Measurements from ENCODE around the gene CD151.

The CD151 gene

DNA sequence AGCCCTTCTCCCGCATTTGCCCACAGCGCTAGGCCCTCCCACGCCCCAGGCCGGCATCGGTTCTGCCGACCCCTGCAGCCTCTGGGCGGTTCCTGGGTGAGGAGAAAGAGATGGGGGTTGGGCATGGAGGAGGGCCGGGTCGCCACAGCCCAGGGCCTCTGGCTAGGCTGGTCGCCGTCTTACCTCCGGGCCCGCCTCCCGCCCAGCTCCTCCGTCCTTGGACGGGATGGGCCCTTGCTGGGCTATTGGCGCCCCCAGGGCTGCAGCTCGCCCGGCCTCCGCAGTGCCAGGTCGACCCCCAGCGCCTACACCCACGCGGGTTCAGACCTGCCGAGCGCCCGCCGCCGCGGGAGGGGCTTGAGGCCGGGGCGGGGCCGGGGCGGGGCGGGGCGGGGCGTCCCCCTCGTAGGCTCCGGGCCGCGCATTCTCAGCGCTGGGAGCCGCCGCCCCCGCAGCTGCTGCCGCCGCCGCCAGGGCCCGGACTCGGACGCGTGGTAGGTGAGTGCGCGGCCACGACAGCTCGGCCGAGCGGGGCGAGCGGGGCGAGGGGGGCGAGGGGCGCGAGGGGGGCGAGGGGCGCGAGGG lies at the start of gene CD151:
TSS of gene CD151 (plus strand) at position 424 of the 585 bp plus-strand sequence. CDS start 3,118 bp downstream, outside the sequence.
- peak in 1 of 2 donors; percentile 28 for DNase-seq (ENCODE audit: low read depth in 2 of 2)

- no peak for DNase-seq (ENCODE audit: low read depth in 2 of 2)
These were observed 49.2 kb upstream of the CD151 start for GRCh38 chr11:783581-784015.

DNA sequence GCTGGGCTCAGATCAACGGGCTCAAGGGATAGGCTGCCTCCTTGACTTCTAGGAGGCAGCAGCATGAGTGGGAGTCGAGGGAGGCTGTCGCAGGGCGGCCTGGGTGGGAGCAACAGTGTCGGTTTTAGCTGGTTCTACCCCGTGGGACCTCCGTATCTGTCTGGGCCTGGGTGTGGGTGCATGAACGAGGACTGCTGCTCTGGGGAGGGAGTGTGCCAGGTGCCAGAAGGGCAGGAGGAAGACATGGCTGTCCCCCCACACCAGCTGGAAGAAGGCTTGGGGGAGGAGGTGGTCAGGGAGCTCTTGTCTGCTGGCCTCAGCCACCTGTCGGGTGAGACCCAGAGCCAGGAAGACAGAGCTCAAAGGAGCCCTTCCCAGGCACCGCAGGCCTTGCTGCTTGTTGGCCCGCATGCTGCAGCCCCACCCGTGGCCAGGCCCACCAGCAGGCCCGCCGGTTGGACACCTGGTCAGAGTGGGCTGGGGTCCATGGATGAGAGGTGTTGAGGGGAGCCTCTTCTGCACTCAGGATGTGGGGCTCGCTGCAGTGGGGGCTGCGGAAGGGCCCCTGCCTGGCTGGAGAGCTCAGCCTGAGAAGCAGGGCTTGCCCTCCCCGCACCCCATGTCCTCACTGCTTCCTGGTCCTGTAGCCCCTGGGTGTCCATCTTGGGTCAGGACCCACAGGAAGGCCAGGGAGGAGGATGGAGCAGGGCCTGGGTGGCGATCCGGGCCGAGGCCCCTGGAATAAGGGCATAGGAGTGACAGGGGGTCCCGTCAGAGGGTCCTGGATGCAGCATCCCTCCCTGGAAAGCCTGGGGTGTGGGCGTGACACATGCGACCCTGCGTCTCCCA lies 46.3 kb upstream of the CD151 start:
- no peak for DNase-seq (ENCODE audit: low read depth in 2 of 2)

DNA sequence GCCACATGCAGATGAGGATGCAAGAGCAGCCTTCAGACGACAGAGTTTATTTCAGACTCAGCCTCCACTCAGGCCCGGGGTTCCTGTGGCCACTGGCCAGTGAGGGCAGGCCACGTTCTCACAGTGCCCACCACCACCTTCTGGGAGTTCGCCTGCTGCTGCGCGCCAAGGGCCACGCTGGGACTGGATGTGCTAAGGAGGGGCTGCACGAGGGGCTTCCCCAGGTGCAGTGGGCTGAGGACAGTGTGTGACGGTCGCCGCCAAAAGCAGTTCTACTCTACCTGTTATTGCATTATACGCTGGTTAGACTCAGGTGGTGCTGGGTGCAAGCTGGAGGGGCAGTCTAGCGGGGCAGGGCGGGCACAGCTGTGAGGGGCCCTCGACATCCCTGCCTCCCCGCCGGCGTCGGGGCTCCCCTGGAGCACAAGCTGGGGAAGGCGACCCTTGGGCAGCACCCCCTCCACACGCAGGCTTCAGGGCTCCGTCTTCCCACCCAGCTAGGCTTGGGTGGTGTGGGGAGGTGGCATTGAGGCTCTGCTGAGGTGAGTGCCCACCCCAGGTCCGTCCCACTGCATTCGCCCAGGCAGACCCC lies 45.6 kb upstream of the CD151 start:
- DNase-seq (ENCODE audit: low read depth in 2 of 2): no peak

DNA sequence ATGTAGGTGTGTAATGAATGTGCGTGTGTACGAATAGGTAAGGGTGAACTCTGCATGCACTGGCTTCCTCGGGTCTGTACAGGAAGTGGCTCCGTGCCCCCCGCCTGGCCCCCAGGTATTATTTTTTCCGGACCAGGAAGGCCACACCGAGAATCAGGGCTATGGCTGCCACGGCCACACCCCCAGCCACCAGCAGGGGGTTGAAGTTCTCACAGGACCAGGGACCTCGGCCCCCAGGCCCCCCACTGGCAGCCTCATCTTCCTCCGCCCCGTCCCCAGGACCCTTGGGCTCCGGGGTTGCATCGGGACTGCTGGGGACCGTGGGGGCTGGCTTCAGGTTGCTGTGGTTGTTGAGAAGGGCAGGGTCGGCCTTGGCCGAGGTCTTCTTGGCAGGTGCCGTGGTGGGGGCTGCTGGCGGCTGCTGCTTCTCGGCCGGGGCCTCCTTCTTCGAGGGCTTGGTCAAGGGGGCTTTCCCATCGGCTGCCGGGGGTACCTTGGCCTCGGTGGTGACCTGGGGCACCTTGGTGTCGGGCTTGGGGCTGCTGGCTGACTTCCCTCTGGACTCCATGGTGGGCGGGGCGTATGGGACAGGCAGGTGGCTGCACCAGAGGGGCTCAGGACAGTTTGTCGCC lies 44.6 kb upstream of the CD151 start:
- DNase-seq (ENCODE audit: low read depth in 2 of 2): no peak

- DNase-seq (ENCODE audit: low read depth in 2 of 2): no peak
These were observed 43.5 kb upstream of the CD151 start for GRCh38 chr11:788953-789940.

- DNase-seq (ENCODE audit: low read depth in 2 of 2): no peak
These were observed 42.8 kb upstream of the CD151 start, which contains the start of gene CEND1 for GRCh38 chr11:789943-790342. TSS of gene CEND1 (minus strand) at chr11:790090. CDS start at chr11:788576, 1,514 bp downstream.

DNA sequence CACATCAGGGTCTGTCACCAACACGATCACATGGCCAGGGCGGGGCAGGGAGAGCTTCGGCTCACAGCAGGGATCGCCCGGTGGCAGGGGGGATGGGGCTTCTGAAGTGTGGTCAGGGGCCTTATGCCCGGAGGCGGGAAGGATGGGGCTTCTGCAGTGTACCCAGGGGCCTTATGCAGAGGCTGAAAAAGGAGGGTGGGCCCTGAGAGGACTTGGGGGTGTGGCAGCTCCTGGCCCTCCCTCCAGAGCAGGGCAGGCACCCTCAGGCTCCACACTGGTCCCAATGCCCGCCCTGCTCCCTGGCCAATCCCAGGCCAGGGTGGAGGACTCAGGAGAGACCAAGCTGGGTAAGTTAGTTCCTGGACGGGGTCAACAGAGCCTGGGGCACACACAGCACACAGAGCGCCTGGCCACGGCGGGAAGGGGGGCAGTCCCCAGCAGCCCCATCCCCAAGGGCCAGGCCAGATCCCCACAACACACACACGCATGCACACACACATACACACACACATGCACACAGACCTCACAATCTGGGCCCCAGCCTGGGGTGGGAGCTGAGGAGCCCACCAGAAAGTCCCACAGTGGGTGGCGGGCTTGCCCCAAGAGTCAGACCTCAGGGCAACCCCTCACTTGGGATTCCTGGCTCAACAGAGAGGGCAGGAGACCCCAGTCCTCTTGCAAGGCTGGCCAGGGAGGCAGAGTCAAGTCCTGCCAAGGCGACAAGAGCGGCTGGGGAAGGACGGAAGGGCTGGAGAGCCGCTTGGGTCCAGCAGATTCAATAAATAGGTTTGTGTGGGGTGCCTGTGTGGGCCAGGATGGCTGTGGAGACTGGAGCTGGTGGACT lies 41.8 kb upstream of the CD151 start:
- no peak for DNase-seq (ENCODE audit: low read depth in 2 of 2)

DNA sequence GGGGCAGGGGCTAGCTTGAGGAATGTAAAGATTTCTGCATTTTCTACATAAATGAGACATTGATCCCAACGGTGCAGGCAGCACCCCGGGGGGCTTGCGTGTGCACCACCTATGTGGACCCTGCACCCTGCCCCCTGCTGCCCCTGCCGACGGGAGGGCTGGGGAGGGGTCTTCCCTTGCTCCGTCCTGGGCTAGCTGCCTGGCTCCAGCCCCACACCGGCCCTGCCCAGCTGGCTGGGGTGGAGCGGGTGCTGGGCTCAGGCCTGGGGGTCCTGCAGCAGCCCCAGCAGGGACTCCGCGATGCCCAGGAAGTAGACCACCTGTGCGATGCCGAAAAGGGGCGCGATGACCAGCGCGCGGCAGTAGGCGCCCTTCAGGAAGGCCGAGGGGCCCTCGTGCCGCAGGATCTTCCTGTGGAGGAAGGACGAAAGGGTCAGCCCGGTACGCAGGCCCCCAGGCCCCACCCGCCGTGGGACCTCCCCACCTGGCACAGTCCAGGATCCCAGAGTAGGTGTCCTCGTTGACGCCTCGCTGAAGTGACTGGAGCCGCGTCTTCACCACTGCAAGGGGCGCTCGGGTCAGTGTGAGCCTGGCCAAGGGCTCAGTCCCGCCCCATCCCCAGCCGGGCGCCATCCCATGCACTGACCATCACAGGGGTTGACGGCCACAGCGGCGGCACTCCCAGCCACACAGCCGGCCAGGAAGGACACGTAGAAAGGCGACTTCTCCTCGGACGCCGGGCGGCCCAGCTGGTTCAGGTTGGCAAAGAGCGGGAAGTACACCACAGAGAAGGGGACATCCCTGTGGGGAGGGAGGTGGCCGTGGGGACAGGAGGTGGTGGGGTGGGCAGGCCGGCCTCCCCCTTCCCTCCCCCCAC lies 40.9 kb upstream of the CD151 start:
- DNase-seq (ENCODE audit: low read depth in 2 of 2): no peak

DNA sequence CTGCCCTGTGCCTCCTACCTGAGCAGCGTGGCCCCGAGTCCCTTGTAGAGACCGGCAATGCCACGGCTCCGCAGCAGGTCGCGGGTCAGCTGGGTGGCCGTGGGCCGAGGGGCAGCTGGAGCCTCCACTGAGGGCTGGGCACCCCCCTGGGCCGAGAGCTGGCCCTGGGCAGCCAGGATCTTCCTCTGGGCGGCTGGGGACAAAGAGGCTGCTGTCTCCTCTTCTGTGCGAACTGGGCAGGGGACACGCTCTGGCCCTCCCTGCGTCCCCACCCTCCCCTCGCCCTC lies 40.3 kb upstream of the CD151 start:
- no peak for DNase-seq (ENCODE audit: low read depth in 2 of 2)

DNA sequence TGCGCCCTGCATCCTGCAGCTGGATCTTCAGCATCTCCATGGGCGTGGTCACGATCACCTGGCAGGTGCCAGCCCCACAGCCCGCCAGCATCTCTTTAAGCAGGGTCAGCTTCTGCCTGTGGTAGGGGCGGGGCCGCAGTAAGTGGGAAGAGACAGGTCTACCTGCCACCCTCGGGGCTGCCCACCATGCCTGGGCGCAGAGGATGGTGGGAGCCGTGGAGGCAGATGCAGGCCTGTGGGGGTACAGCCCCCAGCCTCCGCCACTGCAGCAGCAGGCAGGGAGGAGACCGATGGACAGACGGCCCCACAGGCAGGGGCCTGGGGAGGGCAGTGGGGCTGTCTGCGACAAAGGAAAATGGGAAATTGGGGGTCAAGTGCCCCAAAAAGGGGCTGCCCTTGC lies 39.9 kb upstream of the CD151 start:
- no peak for DNase-seq (ENCODE audit: low read depth in 2 of 2)

- no peak for DNase-seq (ENCODE audit: low read depth in 2 of 2)
These were observed 39.2 kb upstream of the CD151 start for GRCh38 chr11:793556-793955.

DNA sequence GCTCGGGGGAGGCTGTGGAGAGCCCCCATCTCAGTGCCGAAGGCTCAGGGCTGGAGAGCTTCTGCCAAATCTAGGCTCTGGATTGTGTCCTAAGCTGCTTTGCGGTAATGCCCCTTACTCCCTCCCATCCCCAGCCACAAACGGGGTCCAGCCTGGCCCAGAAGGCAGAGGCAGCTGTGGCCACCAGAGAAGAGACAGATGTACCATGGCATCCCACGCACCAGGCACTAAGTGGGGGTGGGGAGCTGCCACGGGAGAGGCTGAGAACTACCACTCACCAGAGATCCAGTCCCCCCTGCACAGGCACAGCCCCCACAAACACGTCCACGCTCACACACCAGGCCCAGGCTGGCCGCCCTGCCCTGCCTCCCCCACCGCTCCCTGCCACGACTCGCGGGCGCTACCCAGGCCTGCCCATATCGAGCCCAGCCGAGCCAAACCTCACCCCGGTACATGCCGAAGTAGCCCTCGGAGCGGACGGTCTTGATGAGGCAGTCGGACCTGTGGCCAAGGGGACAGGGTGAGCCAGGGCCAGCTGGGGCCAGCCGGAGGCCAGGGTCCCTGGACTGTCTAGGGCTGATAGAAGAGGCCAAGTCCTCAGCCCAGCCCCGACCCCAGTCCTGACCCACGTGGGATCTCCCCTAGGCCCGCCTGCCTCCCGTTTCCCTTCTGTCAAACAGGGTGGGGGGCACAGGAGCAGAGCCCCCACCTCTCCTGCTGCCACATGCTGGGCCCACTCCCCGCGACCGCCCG lies 38.6 kb upstream of the CD151 start:
- no peak for DNase-seq (ENCODE audit: low read depth in 2 of 2)

DNA sequence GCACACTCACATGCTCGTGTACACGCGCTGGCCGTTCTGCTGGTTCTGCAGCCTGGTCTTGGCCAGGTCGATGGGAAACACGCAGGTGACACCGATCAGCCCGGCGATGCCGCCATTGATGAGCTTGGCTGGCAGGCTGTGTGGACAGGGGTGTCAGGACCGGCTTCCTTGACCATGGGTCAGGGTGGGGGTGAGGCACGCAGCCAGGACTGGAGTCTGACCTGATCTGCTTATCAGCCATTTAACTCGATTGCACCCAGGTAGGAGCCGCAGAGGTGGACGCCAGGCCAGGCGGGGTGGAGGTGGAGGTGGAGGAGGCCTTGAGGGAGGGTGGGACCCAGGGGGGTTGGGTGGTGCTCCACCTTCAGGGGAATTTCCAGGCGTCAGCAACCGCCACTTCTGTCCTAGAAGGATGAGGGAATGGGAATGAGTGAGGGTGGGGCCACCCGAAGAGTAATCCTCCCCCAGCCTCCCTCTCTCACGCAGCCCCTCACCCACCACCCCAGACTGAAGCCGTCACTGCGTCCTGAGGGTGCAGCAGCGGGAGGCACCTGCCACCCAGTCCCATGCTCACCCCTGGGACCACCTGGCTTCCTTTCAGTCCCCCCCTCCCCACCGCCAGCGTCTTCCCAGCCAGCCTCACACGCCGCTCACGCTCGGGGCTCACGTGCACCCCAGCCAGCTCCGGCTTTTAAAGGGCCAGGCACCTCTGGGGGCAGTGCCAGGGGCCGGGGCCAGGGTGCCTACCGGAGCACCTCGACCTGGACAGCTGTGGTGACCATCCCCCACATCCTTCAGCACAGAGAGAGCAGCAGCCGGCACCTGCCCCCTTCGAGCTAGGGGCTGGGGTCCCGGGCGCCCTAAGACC lies 37.8 kb upstream of the CD151 start:
- no peak for DNase-seq (ENCODE audit: low read depth in 2 of 2)

- peak; percentile 67 to 77 for DNase-seq (ENCODE audit: low read depth in 2 of 2)
These were observed 36.9 kb upstream of the CD151 start for GRCh38 chr11:795634-796564.

DNA sequence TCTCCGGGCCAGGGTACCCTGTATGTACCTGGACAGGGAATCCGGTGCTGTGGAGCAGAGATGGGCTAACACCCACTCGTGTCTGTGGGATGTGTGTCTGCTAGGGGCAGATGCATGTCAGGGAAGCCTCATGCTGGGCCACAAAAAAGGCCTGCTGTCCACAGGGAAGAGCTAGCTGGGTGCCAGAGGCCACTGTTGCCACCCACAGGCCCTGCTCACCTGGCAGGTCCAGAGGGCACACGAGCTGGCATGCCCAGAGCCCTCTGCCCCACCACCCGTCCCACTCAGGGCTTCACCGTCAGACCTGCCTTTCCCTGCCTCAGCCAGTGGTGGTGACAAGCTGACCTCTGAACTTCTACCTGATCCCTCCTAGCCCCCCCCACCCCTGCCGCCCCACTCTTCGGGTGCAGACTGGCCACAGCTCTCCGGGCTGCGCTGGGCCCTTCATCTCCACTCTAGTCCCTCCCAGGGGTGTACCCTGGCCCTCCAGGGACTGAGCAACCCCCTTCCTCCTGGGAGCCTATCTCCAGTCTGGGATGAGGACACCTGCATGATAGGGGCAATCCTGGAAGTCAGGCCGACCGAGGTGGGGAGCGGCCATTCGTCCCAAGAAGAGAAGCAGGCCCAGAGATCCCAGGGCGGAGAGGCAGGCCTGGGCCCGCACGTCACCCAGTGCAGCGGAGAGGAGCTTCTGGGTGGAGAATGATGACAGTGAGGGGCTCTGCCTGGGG lies 36.0 kb upstream of the CD151 start:
- no peak for DNase-seq (ENCODE audit: low read depth in 2 of 2)

All from activated CD8-positive, alpha-beta memory T cell treated with anti-CD3 and anti-CD28 coated beads for 4 hours (primary cell).